Mucosa of stomach (tissue), 1 donor: ENCODE data around the gene HECA.
"Not testable (repeated sequence)": the region's sequence is repeated elsewhere in the genome, so short reads cannot be mapped to it uniquely, and the experiment has no call there.

Experiments used
- H3K27me3 ChIP-seq: one replicate; pipeline ENCODE4 v1.7.0; 2013; ENCODE audit warnings: mild to moderate bottlenecking, low read length; ENCODE audit not compliant: control insufficient read depth, insufficient read depth
- H3K36me3 ChIP-seq: one replicate; pipeline ENCODE4 v1.7.0; 2013; ENCODE audit warnings: low read length; ENCODE audit not compliant: control insufficient read depth, insufficient read depth
- H3K4me1 ChIP-seq: one replicate; pipeline ENCODE4 v1.7.0; 2013; ENCODE audit warnings: mild to moderate bottlenecking, low read length; ENCODE audit not compliant: control insufficient read depth, insufficient read depth
- H3K4me3 ChIP-seq: one replicate; pipeline ENCODE4 v1.7.0; 2013; ENCODE audit warnings: low read length
- H3K9ac ChIP-seq: one replicate; pipeline ENCODE4 v1.7.0; 2013; ENCODE audit warnings: mild to moderate bottlenecking, low read length, moderate library complexity
- H3K9me3 ChIP-seq: one replicate; pipeline ENCODE4 v1.7.0; 2013; ENCODE audit warnings: mild to moderate bottlenecking, low read length, moderate library complexity; ENCODE audit not compliant: control insufficient read depth
- donor health status: Pancreatic carcinoma.

The HECA gene

DNA sequence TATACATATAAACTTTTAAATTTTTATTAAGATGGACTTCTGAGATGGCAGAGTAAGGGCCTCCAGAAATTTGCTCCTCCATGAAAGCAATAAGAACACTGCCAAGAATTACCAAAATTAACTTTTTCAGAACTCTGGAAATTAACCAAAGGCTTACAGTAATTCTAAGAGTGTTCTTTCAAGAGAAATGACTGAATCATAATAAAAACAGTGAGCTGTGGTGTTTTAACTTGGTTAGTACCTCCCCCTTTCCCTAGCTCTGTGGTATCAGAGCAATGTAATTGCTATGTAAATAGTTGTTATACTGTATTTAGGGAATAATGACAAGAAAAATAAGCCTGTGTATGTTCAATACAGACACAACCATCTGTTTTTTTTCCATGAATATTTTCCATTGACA lies 19.0 kb downstream of the HECA start:
- peaks cover 12% of the 10 kb centered on the region for H3K4me1 ChIP-seq
- no peaks in the 10 kb centered on the region for H3K36me3 ChIP-seq
- H3K4me3 ChIP-seq, result no peak overlapping the region
- H3K27me3 ChIP-seq, result no peaks in the 10 kb centered on the region
- no peak overlapping the region for H3K9ac ChIP-seq
- H3K9me3 ChIP-seq, result no peaks in the 10 kb centered on the region

DNA sequence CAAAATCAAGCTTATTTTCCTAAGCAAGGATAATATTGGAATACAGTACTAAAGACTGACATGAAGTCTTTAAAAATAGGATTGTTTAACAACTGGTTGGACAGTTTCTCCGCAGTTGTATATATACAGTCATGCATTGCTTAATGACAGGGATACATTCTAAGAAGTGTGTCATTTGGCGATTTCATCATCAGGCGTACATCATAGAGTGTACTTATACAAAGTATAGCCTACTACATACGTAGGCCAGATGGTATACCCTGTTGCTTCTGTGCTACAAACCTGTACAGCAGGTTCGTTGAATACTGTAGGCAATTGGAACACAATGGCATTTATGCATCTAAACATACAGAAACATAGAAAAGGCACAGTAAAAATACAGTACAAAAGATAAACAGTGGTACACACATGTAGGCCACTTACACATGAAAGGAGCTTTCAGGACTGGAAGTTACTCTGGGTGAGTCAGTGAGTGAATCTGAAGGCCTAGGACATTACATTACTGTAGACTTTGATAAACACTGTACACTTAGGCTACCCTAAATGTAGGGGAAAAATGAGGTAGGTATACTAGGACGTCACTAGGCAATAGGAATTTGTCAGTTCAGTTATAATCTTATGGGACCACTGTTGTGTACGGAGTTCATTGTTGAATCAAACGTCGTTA lies 20.1 kb downstream of the HECA start:
- H3K9ac ChIP-seq, result no peak overlapping the region

DNA sequence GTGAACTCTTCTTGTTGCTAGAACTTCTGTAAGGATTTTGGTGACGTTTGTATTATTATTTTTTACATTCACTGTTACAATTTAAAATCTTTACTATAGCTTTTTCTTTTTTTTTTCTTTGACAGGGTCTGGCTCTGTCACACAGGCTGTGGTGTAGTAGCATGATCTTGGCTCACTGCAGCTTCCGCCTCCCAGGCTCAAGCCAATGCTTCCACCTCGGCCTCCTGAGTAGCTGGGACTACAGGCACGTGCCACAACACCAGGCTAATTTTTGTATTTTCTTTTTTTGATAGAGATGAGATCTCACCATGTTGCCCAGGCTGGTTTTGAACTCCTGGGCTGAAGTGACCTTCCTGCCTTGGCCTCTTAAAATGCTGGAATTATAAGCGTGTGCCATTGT lies 21.2 kb downstream of the HECA start:
- Histone ChIP-seq H3K36me3 (no peaks in the 10 kb centered on the region), H3K9ac (no peak overlapping the region), H3K27me3 (no peaks in the 10 kb centered on the region), H3K4me3 (no peak overlapping the region), H3K4me1 (peaks cover 5% of the 10 kb centered on the region), H3K9me3 (no peaks in the 10 kb centered on the region)

More for the DNA sequence above, 20.1 kb downstream of the HECA start:
- H3K36me3 ChIP-seq, result no peaks in the 10 kb centered on the region
- no peak overlapping the region for H3K4me3 ChIP-seq
- no peaks in the 10 kb centered on the region for H3K9me3 ChIP-seq
- no peaks in the 10 kb centered on the region for H3K27me3 ChIP-seq
- H3K4me1 ChIP-seq, result peaks cover under 1% of the 10 kb centered on the region

DNA sequence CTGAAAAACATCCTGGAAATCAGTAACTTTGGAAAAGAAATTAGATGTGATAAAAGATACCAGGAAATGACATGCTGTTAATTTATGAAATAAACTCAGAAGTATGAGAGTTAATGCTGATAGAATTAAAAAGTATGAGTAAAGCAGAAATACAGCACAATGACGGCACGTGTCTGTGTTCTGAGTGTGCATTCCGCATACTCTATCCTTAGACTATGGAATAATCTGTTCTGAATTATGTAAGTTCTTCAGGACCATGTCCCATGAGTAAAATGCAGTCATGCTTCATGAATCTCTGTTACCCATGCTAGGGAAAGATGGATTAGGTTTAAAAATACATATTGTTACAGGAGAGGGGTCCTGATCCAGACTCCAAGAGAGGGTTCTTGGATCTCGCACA lies 21.7 kb downstream of the HECA start:
- Histone ChIP-seq H3K36me3 (no peaks in the 10 kb centered on the region), H3K27me3 (no peaks in the 10 kb centered on the region), H3K9me3 (no peaks in the 10 kb centered on the region), H3K9ac (no peak overlapping the region), H3K4me3 (no peak overlapping the region), H3K4me1 (peaks cover 7% of the 10 kb centered on the region)

DNA sequence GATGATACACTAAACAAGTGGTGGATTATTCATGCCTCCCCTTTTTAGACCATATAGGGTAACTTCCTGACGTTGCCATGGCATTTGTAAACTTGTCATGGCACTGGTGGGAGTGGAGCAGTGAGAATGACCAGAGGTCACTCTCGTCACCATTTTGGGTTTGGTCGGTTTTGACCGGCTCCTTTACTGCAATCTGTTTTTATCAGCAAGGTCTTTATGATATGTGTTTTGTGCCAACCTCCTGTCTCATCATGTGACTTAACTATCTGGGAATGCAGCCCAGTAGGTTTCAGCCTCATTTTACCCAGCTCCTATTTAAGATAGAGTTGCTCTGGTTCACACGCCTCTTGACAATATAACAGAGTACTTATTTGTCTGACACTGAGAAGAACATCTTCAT lies 22.2 kb downstream of the HECA start:
- not testable (repeated sequence) for H3K9ac ChIP-seq, H3K36me3 ChIP-seq, H3K9me3 ChIP-seq, H3K4me3 ChIP-seq, H3K27me3 ChIP-seq
- H3K4me1 ChIP-seq, result peaks cover 12% of the 10 kb centered on the region

DNA sequence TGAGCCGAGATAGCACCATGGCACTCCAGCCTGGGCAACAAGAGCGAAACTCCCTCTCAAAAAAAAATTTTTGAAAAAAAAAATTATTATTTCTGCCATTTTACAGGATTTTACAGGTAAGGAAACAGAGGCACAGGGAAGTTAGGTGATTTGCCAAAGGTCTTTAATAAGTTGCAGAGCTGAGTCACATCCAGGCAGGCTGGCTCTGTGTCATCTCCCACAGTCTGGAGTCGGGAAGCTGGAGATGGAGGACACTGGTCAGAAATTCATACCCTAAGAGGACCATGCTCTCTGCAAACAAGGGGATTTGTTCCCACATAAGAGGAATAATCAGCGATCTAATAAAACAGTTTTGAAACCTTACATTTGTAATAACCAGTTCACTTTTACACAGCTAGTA lies 24.1 kb downstream of the HECA start:
- H3K36me3 ChIP-seq, result no peaks in the 10 kb centered on the region
- no peak overlapping the region for H3K4me3 ChIP-seq
- peaks cover 16% of the 10 kb centered on the region for H3K4me1 ChIP-seq
- H3K9ac ChIP-seq, result no peak overlapping the region
- no peaks in the 10 kb centered on the region for H3K9me3 ChIP-seq
- H3K27me3 ChIP-seq, result no peaks in the 10 kb centered on the region

DNA sequence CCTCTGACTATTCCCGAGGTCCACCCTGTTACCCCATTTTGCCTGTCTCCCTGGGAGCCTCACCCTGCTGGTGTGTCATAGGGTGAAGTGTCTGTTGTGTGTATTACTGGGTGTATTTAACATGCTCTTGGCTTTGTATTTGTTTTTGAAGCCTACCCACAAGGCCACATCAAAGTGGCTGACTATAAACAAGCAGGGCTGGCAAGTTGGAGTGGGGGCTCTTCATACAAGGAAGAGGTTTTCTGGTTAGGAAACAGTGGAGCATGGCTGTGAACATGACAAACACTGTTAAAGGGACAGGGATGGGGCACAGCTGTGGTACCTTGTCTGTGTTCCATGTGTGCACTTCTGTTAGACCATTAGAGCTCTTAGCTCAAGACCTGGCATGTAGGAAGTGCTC lies 26.3 kb downstream of the HECA start:
- no peaks in the 10 kb centered on the region for H3K27me3 ChIP-seq
- no peaks in the 10 kb centered on the region for H3K36me3 ChIP-seq
- no peak overlapping the region for H3K4me3 ChIP-seq
- peaks cover 16% of the 10 kb centered on the region for H3K4me1 ChIP-seq
- no peak overlapping the region for H3K9ac ChIP-seq
- H3K9me3 ChIP-seq, result no peaks in the 10 kb centered on the region

DNA sequence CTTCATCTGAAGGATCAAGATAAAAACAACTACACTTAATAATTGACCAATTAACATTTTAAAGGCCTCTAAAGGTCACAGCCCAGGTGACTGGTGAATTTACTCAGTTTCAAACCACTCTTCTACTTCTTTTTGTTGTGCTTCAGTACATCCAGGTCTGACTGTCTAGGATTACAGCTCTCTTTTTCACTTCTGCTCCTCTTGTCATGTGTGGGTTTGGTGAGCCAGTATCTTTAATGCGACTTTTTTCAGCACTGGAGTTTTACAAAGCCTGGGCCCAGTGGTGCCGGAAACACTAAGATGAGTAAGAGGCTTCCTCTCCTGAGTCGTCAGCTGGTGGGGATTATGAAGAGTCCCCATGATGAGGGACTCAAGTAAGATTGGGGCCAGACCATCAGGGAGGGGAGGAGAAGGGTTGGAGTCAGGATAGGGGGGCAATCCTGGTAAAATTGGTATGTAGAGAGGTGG lies 27.0 kb downstream of the HECA start:
- no peak overlapping the region for H3K9ac ChIP-seq
- H3K4me3 ChIP-seq, result no peak overlapping the region
- no peaks in the 10 kb centered on the region for H3K27me3 ChIP-seq
- H3K36me3 ChIP-seq, result no peaks in the 10 kb centered on the region
- H3K4me1 ChIP-seq, result peaks cover 16% of the 10 kb centered on the region
- H3K9me3 ChIP-seq, result no peaks in the 10 kb centered on the region

DNA sequence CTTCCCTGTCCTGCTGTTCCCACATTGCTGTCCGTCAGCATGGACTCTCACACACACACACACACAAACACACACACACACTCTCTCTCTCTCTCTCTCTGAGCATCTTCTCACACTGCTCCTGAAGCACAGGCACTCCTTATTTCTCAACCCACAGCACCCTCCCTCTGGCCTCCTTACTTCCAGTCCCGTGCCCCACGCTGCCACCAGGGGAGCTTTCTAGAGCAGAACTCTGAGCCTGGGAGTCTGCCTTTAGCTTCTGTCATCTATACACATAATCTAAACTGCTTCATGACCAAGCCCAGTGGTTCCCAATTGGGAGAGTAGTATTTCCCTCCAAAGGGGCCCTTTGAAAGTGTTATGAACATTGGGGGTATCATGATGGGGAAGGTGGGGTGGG lies 29.1 kb downstream of the HECA start:
- Histone ChIP-seq H3K4me1 (peaks cover 16% of the 10 kb centered on the region), H3K36me3 (no peaks in the 10 kb centered on the region), H3K27me3 (no peaks in the 10 kb centered on the region), H3K4me3 (no peak overlapping the region), H3K9ac (no peak overlapping the region), H3K9me3 (no peaks in the 10 kb centered on the region)

DNA sequence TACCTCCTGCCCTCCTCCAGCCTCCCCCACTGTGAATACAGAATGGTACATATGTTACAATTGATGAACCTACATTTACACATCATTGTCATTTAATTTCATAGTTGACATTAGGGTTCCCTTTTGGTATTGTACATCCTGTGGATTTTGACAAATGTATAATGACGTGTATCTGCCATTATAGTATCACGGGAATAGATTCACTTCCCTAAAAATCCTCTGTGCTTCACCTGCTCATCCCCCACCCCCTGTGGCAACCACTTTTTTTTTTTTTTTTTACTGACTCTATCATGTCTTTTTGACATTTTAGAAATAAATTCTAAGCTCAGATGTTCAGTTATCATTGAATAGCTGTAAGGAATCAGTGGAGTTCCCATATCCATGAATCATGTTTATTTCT lies 30.4 kb downstream of the HECA start:
- Histone ChIP-seq H3K4me3 (no peak overlapping the region), H3K36me3 (no peaks in the 10 kb centered on the region), H3K4me1 (peaks cover 16% of the 10 kb centered on the region), H3K9me3 (no peaks in the 10 kb centered on the region), H3K27me3 (no peaks in the 10 kb centered on the region), H3K9ac (no peak overlapping the region)

DNA sequence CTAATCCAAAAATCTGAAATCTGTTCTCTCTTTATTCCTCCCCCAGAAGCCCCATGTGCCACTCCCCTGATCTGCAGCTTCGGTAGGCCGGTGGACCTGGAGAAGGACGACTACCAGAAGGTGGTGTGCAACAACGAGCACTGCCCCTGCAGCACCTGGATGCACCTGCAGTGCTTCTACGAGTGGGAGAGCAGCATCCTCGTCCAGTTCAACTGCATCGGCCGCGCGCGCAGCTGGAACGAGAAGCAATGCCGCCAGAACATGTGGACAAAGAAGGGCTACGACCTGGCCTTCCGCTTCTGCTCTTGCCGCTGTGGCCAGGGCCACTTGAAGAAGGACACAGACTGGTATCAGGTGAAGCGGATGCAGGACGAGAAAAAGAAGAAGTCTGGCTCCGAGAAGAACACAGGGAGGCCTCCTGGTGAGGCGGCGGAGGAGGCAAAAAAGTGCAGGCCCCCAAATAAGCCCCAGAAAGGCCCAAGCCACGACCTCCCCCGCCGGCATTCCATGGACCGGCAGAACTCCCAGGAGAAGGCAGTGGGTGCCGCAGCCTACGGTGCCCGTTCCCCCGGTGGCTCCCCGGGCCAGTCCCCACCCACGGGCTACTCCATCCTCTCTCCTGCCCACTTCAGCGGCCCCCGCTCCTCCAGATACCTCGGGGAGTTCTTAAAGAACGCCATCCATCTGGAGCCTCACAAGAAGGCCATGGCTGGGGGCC lies 31.5 kb downstream of the HECA start:
- Histone ChIP-seq H3K4me1 (peaks cover 10% of the 10 kb centered on the region), H3K27me3 (no peaks in the 10 kb centered on the region), H3K9ac (no peak overlapping the region), H3K36me3 (no peaks in the 10 kb centered on the region), H3K4me3 (no peak overlapping the region), H3K9me3 (no peaks in the 10 kb centered on the region)

DNA sequence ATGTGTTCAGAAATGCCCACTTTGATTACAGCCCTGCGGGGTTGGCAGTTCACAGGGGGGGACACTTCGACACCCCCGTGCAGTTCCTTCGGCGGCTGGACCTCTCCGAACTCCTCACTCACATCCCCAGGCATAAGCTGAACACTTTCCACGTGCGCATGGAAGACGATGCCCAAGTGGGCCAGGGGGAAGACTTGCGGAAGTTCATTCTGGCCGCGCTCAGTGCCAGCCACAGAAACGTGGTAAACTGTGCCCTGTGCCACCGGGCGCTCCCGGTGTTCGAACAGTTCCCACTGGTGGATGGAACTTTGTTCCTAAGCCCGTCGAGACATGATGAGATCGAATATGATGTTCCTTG lies 32.1 kb downstream of the HECA start:
- Histone ChIP-seq H3K36me3 (no peaks in the 10 kb centered on the region), H3K9me3 (no peaks in the 10 kb centered on the region), H3K4me1 (peaks cover 5% of the 10 kb centered on the region), H3K9ac (no peak overlapping the region), H3K4me3 (no peak overlapping the region), H3K27me3 (no peaks in the 10 kb centered on the region)
